Spleen (tissue), 11 donors: ENCODE measurements around the gene PALM3. TPM values are rescaled to one million over a fixed set of nuclear protein-coding genes. Genes with fewer than 3 reads are reported as not detected.

ENCODE experiments used
- DNase-seq: peaks from one replicate; pipeline ENCODE4 v3.0.0-alpha.2; 2020
- H3K27ac ChIP-seq, 8 donors: fragments of 200-600 bp; sonication (generic) in 7 of 8; 1 replicate in 4 of 8; 2 replicates in 4 of 8; pipeline versions ENCODE4 v1.5.0 to v1.8.0; 2016 to 2021; ENCODE audit warnings: inconsistent platforms in 4 of 8, mild to moderate bottlenecking in 4 of 8, moderate library complexity in 1 of 8
- H3K27me3 ChIP-seq, 7 donors: fragments of 200-600 bp; sonication (generic) in 6 of 7; replicated peaks in 1 of 7; 1 replicate in 4 of 7; 2 replicates in 3 of 7; pipeline versions ENCODE4 v1.5.0 to v1.8.0; 2016 to 2021; ENCODE audit warnings: inconsistent platforms in 3 of 7, mild to moderate bottlenecking in 1 of 7
- H3K36me3 ChIP-seq, 6 donors: fragments of 200-600 bp; sonication (generic) in 5 of 6; 1 replicate in 4 of 6; 2 replicates in 2 of 6; pipeline versions ENCODE4 v1.5.0 to v1.8.0; 2016 to 2021; ENCODE audit warnings: inconsistent platforms in 2 of 6
- H3K4me1 ChIP-seq, 6 donors: fragments of 200-600 bp; sonication (generic) in 5 of 6; 1 replicate in 3 of 6; 2 replicates in 3 of 6; pipeline versions ENCODE4 v1.5.0 to v1.8.0; 2016 to 2021; ENCODE audit warnings: inconsistent platforms in 3 of 6
- H3K4me3 ChIP-seq, 8 donors: fragments of 200-600 bp; sonication (generic) in 7 of 8; 1 replicate in 4 of 8; 2 replicates in 4 of 8; pipeline versions ENCODE4 v1.5.0 to v1.8.0; 2016 to 2021; ENCODE audit warnings: inconsistent platforms in 4 of 8, mild to moderate bottlenecking in 4 of 8, moderate library complexity in 2 of 8
- H3K9me3 ChIP-seq, 8 donors: fragments of 200-600 bp; sonication (generic) in 7 of 8; 1 replicate in 4 of 8; 2 replicates in 4 of 8; pipeline versions ENCODE4 v1.5.0 to v1.8.0; 2016 to 2021; ENCODE audit warnings: inconsistent platforms in 4 of 8
- CTCF ChIP-seq, 11 experiments: fragments of 200-600 bp in 7 of 11; fragments of 450-650 bp in 4 of 11; sonication (generic) in 4 of 11; IDR thresholded peaks in 8 of 11; conservative IDR thresholded peaks in 3 of 11; 1 replicate in 7 of 11; 2 replicates in 4 of 11; pipeline versions ENCODE4 v1.4.0 to v1.8.0; 2016 to 2021; ENCODE audit warnings: antibody characterized with exemption in 11 of 11, inconsistent platforms in 4 of 11, mild to moderate bottlenecking in 1 of 11
- POLR2A ChIP-seq, 3 donors: fragments of 450-650 bp; IDR thresholded peaks; one replicate each; pipeline ENCODE4 v1.5.1; 2017; ENCODE audit warnings: antibody characterized with exemption in 3 of 3, mild to moderate bottlenecking in 1 of 3
- POLR2AphosphoS5 ChIP-seq, 3 donors: sonication (generic); formaldehyde crosslinking; IDR thresholded peaks; one replicate each; pipeline ENCODE4 v1.5.1; 2017; ENCODE audit warnings: antibody characterized with exemption in 3 of 3
- WGBS, 5 donors: extraction: QIAGEN DNeasy Blood & Tissue Kit in 3 of 5; methylation state at CpG; one replicate each; pipeline versions ENCODE4 v1.1.5 to v1.1.7; 2013 to 2018; 5-methylcytosine and 5-hydroxymethylcytosine counted together
- intact Hi-C: fragments of 100-400 bp; cut with DNase I; formaldehyde crosslinking; loops from one replicate; pipeline ENCODE4 v1.15.0; 2023; ENCODE audit warnings: low total_unique reads
- polyA plus RNA-seq, 3 donors: library from polyadenylated mRNA; stranded (reverse); fragments of 200-250 nt; gene quantifications; one replicate each; pipeline ENCODE4 v1.2.1, GENCODE V29; 2013
- total RNA-seq, 7 donors: library from RNA; depleted of rRNA in 3 of 7; stranded (reverse); fragments of >200 nt in 3 of 7; fragmentation: NEBNext Ultra II Directional in 4 of 7; extraction: Animal tissue kit (Norgen Biotek cat#: 25700) in 4 of 7; gene quantifications; one replicate each; pipeline versions ENCODE4 v1.1.0 to v1.2.1, GENCODE V29; 2016 to 2021
- donor health status: healthy with polysubstance abuse.
- donor health status: DM: no; HTN: no; CAD: no; lungs with moderate emphysema.
- donor health status: DM: no; HTN: no; CAD: no.
- donor health status: Bipolar disorder and iron deficiency.
- donor health status: healthy.
- donor health status: DM: no; HTN: no; CAD: no.
- donor health status: DM: yes; HTN: yes; CAD: no.

Gene PALM3
- total and polyA plus RNA-seq, 10 donors = 0.02 to 0.32 (median 0.05) TPM; not detected in 7

DNA sequence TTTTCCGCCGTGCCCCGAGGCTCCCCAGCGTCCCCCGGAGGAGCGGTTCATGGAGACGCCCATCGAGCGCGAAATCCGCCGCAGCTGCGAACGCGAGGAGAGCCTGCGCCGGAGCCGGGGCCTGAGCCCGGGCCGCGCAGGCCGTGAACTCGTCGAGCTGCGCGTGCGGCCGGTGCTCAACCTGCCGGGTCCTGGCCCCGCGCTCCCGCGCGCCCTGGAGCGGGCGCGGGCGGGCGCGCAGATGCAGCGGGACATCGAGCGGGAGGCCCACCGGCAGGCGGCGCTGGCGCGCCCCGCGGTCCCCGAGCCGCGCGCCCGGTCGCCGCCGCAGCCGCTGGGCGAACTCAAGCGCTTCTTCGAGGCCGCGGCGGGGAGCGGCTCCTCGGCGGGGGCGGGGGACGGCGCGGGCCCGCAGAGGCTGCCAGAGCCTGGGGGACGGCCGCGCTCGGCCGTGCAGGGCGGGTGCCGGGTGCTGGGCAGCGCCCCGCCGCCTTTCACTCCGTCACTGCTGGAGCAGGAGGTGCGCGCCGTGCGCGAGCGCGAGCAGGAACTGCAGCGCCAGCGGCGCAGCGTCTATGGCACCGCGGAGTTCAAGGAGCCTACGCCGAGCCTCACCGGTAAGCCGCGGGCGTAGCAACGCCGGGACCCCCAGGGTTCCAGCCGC lies 11.5 kb upstream of the PALM3 start:
- WGBS, 5 donors = 0 to 1% (median 0%) methylated on average over 27 to 106 of the region's 106 CpGs
- Histone ChIP-seq H3K4me3 (peak overlapping the region; percentile 54 to 75 (median 60)), H3K27me3 (peaks cover 0 to 29% (median 0%) of the 10 kb centered on the region in 7 donors), H3K4me1 (peaks cover 31 to 63% (median 46%) of the 10 kb centered on the region in 6 donors), H3K36me3 (no peaks in the 10 kb centered on the region), H3K27ac (peak overlapping the region; percentile 49 to 92 (median 89)), H3K9me3 (no peaks in the 10 kb centered on the region)
- intact Hi-C loops = loop anchor here (5.0 kb wide), 1 partner anchor 191 kb away; no protein-coding TSS in a partner anchor
- peak; percentile 95 for DNase-seq
- TF ChIP-seq POLR2A (IDR thresholded peaks at IDR 0.05) (no peak), CTCF (IDR thresholded peaks at IDR 0.05 in 8 of 11, conservative IDR thresholded peaks at IDR 0.05 in 3 of 11) (peak in 7 of 11 experiments; percentile 2 to 68 (median 34)), POLR2AphosphoS5 (IDR thresholded peaks at IDR 0.05) (peak; percentile 38 to 73 (median 64))

GRCh38 chr19:14072535-14073260 lies 10.8 kb upstream of the PALM3 start, which contains the start of gene MISP3:
Gene MISP3, plus strand, starts transcription at chr19:14072786. Its CDS starts 524 bp downstream, at chr19:14073310.
- WGBS, 5 donors = 1% methylated on average over 13 to 51 of the region's 51 CpGs
- DNase-seq = peak; percentile 86
- peaks cover 0 to 29% (median 0%) of the 10 kb centered on the region in 7 donors for H3K27me3 ChIP-seq
- peak within 1 kb of the TSS; percentile 54 to 75 (median 60) for H3K4me3 ChIP-seq
- H3K9me3 ChIP-seq = no peaks in the 10 kb centered on the region
- intact Hi-C loops = loop anchor here (5.0 kb wide), 1 partner anchor 190 kb away; no protein-coding TSS in a partner anchor
- H3K27ac ChIP-seq = peak within 1 kb of the TSS; percentile 49 to 92 (median 89)
- TF ChIP-seq CTCF (IDR thresholded peaks at IDR 0.05 in 8 of 11, conservative IDR thresholded peaks at IDR 0.05 in 3 of 11) (peak in 1 of 11 experiments; percentile 6), POLR2AphosphoS5 (IDR thresholded peaks at IDR 0.05) (no peak)
- no peaks in the 10 kb centered on the region for H3K36me3 ChIP-seq
- H3K4me1 ChIP-seq = peaks cover 31 to 56% (median 44%) of the 10 kb centered on the region in 6 donors

- intact Hi-C loops = loop anchor here (5.0 kb wide), 1 partner anchor 188 kb away; no protein-coding TSS in a partner anchor
- 89 to 97% (median 94%) methylated on average over 34 to 43 of the region's 43 CpGs for WGBS, 5 donors
- TF ChIP-seq CTCF (IDR thresholded peaks at IDR 0.05 in 8 of 11, conservative IDR thresholded peaks at IDR 0.05 in 3 of 11) (no peak), POLR2AphosphoS5 (IDR thresholded peaks at IDR 0.05) (peak in 1 of 3 donors; percentile 40)
Measured at GRCh38 chr19:14070268-14071050, 8.6 kb upstream of the PALM3 start.

More at GRCh38 chr19:14070268-14071050, 8.6 kb upstream of the PALM3 start:
- Histone ChIP-seq H3K36me3 (no peaks in the 10 kb centered on the region), H3K9me3 (no peaks in the 10 kb centered on the region), H3K4me1 (peaks cover 29 to 42% (median 38%) of the 10 kb centered on the region in 6 donors), H3K4me3 (no peak overlapping the region), H3K27ac (no peak overlapping the region), H3K27me3 (peaks cover 0 to 29% (median 0%) of the 10 kb centered on the region in 7 donors)
- DNase-seq = no peak
